Measurements from ENCODE around the gene LAPTM5.

GRCh38 chr1:30688920-30689794 is 68.4 kb downstream of the LAPTM5 start:
- TF ChIP-seq, protein P1, sequence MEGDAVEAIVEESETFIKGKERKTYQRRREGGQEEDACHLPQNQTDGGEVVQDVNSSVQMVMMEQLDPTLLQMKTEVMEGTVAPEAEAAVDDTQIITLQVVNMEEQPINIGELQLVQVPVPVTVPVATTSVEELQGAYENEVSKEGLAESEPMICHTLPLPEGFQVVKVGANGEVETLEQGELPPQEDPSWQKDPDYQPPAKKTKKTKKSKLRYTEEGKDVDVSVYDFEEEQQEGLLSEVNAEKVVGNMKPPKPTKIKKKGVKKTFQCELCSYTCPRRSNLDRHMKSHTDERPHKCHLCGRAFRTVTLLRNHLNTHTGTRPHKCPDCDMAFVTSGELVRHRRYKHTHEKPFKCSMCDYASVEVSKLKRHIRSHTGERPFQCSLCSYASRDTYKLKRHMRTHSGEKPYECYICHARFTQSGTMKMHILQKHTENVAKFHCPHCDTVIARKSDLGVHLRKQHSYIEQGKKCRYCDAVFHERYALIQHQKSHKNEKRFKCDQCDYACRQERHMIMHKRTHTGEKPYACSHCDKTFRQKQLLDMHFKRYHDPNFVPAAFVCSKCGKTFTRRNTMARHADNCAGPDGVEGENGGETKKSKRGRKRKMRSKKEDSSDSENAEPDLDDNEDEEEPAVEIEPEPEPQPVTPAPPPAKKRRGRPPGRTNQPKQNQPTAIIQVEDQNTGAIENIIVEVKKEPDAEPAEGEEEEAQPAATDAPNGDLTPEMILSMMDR (IDR thresholded peaks at IDR 0.05; ENCODE audit: control extremely low read depth in 1 of 3, insufficient read depth in 1 of 3, low read depth in 1 of 3, low read length in 3 of 3) = no peak
- no peak for TF ChIP-seq POLR2A (IDR thresholded peaks at IDR 0.05; ENCODE audit: control extremely low read depth in 1 of 2, low read depth in 2 of 2, low read length in 2 of 2)
- no peak for TF ChIP-seq POLR2AphosphoS5 (IDR thresholded peaks at IDR 0.05; ENCODE audit: low read depth, low read length)
- TF ChIP-seq TAF1 (IDR thresholded peaks at IDR 0.05; ENCODE audit: low read depth, low read length) = no peak
- no peak for TF ChIP-seq RXRA (IDR thresholded peaks at IDR 0.05; ENCODE audit: insufficient read depth, low read depth, low read length)
- TF ChIP-seq NRF1 (IDR thresholded peaks at IDR 0.05; ENCODE audit: low read depth, low read length) = no peak
- TF ChIP-seq CBX8 (IDR thresholded peaks at IDR 0.05; ENCODE audit: borderline replicate concordance, low read depth, low read length) = no peak
- no peak for TF ChIP-seq YY1 (IDR thresholded peaks at IDR 0.05; ENCODE audit: low read depth, low read length)
- no peak for TF ChIP-seq EZH2 (IDR thresholded peaks at IDR 0.05; ENCODE audit: low read depth, low read length, severe bottlenecking)
